ENCODE results near the gene KCNG2.
"Not testable (repeated sequence)": the region's sequence is repeated elsewhere in the genome, so short reads cannot be mapped to it uniquely, and the experiment has no call there.

Gene KCNG2

DNA sequence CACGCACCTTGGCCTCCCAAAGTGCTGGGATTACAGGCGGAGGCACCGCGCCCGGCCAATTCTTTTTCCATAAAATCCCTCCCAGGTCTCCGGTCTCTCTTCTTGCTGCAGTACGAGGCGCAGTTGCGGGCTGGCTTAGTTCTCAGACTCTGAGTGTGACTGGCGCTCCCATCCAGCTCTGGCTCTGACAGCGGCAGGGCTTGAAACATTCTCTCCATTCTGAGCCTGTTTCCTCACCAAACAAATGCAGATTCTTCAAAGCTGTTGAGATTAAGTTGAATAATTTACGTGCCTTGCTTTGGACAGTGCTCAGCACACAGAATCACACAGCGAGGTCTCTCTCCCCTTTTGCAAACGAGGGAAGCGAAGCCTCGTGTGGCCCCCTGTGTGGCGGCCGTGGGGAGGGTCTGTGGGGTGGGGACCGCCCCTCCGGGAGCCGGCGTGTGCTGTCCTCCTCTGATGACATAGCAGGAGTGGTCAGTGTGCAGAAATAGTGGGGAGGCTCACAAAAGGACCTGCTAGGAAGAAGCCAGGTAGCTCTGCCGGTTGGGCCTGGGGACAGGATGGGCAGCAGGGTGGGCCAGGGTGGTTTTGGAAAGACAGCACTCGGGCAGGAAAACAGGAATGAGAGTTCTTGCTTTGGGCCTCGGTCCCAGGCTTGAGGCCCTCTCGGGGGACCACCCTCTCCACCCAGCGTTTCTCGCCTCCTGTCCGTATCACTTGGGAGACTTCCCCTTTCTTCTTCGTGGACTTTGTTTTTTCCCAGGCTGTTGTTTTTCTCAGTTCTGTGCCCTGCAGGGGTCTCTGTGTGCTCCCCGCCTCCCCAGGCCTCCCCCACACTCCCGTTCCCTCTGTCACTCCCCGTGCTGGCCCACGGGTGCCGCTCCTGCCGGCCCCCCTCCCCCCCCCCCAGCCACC, 75.0 kb downstream of the KCNG2 start:
- Histone ChIP-seq H3K4me2 (peak overlapping the region; percentile 42; the same call in 1 of the 2 replicates), H3K9ac (no peak overlapping the region), H3K36me3 (no peaks in the 10 kb centered on the region), H3K9me3 (no peaks in the 10 kb centered on the region), H3K4me3 (no peak overlapping the region), H4K20me1 (no peaks in the 10 kb centered on the region), H3K27ac (no peak overlapping the region), H3K27me3 (no peaks in the 10 kb centered on the region), H3K4me1 (peaks cover 33% of the 10 kb centered on the region)
- TF ChIP-seq Cebpa-rat (IDR thresholded peaks at IDR 0.05), result no peak

DNA sequence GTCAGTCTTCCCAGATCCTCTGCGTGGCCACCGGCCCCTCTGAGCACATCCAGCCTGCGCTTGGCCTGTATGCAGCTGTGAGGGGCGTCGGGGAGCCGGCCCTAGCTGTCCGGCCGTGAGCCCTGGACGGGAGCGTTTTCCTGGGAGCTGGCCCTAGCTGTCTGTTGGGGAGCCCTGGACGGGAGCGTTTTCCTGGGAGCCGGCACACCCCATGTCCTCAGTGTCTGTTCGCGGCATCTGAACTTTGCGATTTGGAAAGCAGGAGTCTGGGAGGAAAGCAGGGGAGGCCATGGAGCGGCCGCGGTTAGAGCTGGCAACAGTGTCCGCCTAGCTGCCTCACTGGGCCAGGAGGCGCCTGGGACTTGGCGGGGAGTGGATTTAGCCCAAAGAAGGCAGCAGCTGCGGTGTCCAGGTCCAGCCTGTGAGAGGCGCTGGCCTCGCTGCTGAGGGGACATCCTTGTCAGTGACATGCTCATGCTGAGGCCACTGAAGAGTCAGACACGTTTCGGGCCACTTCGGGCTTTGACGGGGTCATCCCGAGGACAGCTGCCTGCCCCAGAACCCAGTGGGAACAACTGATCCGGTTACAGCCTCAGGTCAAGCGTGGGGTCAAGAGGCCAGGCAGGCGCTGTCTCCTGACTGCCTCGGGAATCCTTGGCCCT, 75.8 kb downstream of the KCNG2 start:
- H3K27me3 ChIP-seq, result no peaks in the 10 kb centered on the region

DNA sequence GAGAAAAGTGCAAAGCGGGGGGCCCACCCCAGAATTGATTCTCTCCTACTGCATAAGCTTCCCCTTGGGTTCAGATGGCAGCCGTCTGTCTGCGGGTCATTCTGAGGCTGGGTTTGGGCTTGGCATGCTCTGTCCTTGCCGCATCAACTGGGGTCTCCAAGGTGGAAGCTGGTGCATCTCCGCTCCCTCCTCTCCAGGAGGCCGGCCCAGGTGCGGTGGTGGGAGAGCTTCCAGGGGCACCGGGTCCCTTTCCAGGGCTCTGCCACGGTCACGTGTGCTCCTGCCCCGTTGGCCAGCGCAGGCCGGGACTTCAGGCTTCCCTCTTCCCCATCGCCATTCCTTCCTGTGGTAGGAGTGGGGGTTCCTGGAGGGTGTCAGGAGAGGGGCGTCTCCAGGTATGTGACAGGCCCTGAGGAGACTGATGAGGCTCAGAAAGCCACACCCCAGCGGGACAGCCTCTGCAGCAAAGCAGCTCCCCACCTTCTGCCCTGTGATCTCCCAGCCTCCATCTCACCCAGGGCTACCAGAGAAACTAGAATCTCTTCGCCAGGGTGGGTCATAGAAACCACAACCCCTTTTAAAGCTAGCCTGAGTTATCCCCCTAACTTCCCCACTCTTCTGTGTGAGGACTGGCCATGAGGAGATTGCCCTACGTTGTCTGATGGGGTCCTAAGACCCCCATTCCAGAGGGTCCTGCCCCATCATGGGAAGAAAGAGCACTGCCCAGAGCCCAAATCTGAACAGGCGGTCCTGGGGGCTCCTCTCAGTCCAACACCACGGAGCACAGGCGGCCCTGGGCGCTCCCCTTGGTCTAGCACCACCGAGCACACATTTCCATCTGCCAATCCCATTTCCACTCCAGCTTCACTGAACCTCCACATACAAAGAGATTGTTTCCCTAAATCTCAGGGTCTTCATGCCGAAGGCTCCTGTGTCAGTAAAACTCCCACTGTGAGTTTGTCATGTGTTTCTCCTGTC, 77.1 kb downstream of the KCNG2 start:
- H3K27ac ChIP-seq, result no peak overlapping the region
- peaks cover 20% of the 10 kb centered on the region for H3K4me1 ChIP-seq
- no peaks in the 10 kb centered on the region for H3K36me3 ChIP-seq
- H3K9me3 ChIP-seq, result 0 out of 2 replicates have a peak, but pooled peaks cover 2% of the 10 kb centered on the region
- H3K27me3 ChIP-seq, result no peaks in the 10 kb centered on the region
- no peak overlapping the region for H3K9ac ChIP-seq
- no peaks in the 10 kb centered on the region for H4K20me1 ChIP-seq
- TF ChIP-seq Cebpa-rat (IDR thresholded peaks at IDR 0.05), result no peak
- H3K4me3 ChIP-seq, result no peak overlapping the region
- H3K4me2 ChIP-seq, result no peak overlapping the region

More for the DNA sequence above, 75.8 kb downstream of the KCNG2 start:
- no peaks in the 10 kb centered on the region for H3K9me3 ChIP-seq
- no peaks in the 10 kb centered on the region for H4K20me1 ChIP-seq
- H3K36me3 ChIP-seq, result no peaks in the 10 kb centered on the region
- no peak for TF ChIP-seq Cebpa-rat (IDR thresholded peaks at IDR 0.05)
- H3K4me2 ChIP-seq, result no peak overlapping the region
- peaks cover 32% of the 10 kb centered on the region for H3K4me1 ChIP-seq
- no peak overlapping the region for H3K27ac ChIP-seq
- H3K4me3 ChIP-seq, result no peak overlapping the region
- H3K9ac ChIP-seq, result no peak overlapping the region

DNA sequence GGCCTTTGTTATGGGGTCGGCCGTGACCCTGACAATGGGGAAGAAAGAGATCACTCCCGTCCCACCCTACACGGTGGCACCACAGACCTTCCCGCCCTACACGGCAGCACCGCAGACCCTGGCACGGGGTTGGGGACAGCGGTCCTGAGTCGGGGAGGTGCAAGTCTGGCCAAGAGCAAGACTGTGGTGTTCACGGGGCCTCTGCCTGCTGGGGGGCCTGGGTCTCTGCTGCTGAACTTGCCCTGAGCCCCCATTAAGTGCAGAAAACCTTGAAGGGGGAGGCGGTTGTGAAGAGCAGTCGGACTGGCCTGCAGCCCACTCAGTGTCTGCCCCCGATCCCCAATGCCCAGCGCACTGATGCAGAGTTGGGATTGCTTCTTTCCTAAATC, 77.8 kb downstream of the KCNG2 start:
- no peak for TF ChIP-seq Cebpa-rat (IDR thresholded peaks at IDR 0.05)
- H3K4me1 ChIP-seq, result peaks cover 13% of the 10 kb centered on the region
- no peak overlapping the region for H3K4me2 ChIP-seq
- no peak overlapping the region for H3K4me3 ChIP-seq
- H3K27ac ChIP-seq, result no peak overlapping the region
- H3K36me3 ChIP-seq, result no peaks in the 10 kb centered on the region
- H3K9ac ChIP-seq, result no peak overlapping the region
- H4K20me1 ChIP-seq, result no peaks in the 10 kb centered on the region
- no peaks in the 10 kb centered on the region for H3K27me3 ChIP-seq
- H3K9me3 ChIP-seq, result 0 out of 2 replicates have a peak, but pooled peaks cover 3% of the 10 kb centered on the region

DNA sequence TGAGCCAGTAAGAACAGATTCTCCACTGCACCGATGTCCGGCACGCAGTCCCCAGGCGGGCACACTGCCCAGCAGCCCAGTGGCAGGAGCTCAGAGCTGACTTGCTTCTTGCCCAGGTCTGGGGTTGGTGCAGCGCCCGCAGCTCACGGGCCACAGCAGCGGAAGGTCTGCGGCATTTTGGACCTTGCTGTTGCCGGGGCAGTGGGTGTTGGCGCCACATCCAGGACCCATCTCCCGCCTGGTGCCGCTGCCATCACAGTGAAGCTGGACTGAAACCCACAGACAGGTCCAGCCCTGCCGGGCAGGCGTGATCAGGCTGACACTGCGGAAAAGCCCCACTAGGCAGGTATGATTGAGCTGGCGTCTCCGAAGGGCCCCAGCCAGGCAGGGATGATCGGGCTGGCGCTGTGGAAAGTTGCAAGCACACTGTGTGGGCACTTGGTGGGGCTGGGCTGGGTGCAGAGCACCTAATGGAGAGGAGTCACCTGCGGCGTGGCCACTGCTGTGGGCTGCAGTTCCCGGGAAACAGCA, 78.3 kb downstream of the KCNG2 start:
- Histone ChIP-seq H3K4me2 (no peak overlapping the region), H3K4me3 (no peak overlapping the region)
- no peak for TF ChIP-seq Cebpa-rat (IDR thresholded peaks at IDR 0.05)

DNA sequence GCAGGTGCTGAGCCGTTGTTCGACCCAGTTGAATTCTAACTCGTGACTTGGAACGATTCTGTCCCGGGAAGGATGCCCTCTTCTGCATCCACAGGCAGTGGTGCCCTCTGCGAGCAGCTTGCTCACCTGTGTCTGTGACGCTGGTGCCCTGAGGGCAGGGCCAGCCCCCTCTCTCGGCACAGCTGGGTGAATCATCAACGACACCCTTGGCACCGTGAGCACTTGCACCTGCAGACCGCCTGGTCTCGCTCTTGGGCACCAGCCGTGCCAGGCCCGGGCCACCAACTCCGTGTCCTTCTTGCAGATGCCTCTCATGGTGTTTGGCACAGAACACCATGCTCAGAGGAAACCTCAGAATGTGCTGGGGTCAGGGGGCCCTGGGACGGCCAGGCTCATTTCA, 78.8 kb downstream of the KCNG2 start:
- Histone ChIP-seq H3K4me2 (no peak overlapping the region), H3K9me3 (0 out of 2 replicates have a peak, but pooled peaks cover 3% of the 10 kb centered on the region), H3K27ac (no peak overlapping the region), H3K9ac (no peak overlapping the region), H3K4me1 (peaks cover 9% of the 10 kb centered on the region; the same call in 1 of the 2 replicates), H4K20me1 (no peaks in the 10 kb centered on the region), H3K27me3 (no peaks in the 10 kb centered on the region), H3K4me3 (no peak overlapping the region), H3K36me3 (no peaks in the 10 kb centered on the region)
- no peak for TF ChIP-seq Cebpa-rat (IDR thresholded peaks at IDR 0.05)

More for the DNA sequence above, 78.3 kb downstream of the KCNG2 start:
- no peaks in the 10 kb centered on the region for H4K20me1 ChIP-seq
- H3K9me3 ChIP-seq, result 0 out of 2 replicates have a peak, but pooled peaks cover 3% of the 10 kb centered on the region
- H3K36me3 ChIP-seq, result no peaks in the 10 kb centered on the region
- H3K9ac ChIP-seq, result no peak overlapping the region
- no peaks in the 10 kb centered on the region for H3K27me3 ChIP-seq
- peaks cover 9% of the 10 kb centered on the region; the same call in 1 of the 2 replicates for H3K4me1 ChIP-seq
- no peak overlapping the region for H3K27ac ChIP-seq

DNA sequence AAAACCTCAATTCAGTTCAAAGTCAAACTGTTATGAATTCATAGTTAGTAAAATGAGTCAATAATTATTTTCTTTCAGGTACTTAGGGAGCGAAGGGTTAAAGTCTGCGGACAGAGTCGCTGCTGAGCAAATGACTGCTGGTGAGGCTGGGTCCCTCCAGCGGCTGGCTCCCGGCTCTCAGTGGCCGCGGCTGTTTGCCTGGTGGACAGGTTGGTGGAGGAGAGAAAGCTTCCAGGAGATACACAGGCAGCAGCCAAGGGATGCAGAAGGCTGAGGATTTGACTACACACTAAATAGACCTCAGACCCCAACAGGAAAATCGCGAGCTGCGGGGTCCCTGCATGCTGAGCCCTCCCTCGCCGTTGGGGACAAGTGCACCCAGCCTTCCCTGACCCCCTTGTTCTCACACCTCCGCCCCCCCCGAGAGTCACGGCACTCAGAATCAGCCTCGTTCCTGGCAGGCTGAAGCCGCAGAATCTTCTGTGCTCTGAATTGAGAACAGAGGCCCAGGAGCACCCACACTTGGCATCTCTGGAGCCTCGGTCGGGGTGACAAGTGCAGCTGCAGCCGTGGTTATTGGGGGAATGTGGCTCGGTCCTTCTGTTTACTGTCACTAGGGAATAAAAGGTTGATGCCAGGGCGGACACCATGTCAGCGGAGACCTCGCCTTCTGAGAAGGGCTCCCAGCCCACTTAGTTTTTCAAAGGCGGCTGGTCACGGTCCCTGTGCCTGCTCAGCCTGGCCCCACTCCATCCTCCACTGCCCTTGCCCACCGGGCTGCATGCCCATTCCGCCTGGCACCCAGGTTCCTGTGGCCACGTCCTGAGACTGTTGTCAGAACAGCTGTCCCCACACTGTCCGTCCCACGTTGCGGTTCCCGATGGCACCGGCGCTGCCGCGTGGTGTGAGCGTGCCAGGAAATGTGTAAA, 79.7 kb downstream of the KCNG2 start:
- no peak overlapping the region for H3K27ac ChIP-seq
- H3K4me2 ChIP-seq, result no peak overlapping the region
- H3K9me3 ChIP-seq, result 0 out of 2 replicates have a peak, but pooled peaks cover 3% of the 10 kb centered on the region
- no peak overlapping the region for H3K4me3 ChIP-seq
- no peak for TF ChIP-seq Cebpa-rat (IDR thresholded peaks at IDR 0.05)
- H3K27me3 ChIP-seq, result no peaks in the 10 kb centered on the region
- no peaks in the 10 kb centered on the region for H3K36me3 ChIP-seq
- H4K20me1 ChIP-seq, result no peaks in the 10 kb centered on the region
- H3K9ac ChIP-seq, result no peak overlapping the region
- peaks cover 7% of the 10 kb centered on the region; the same call in 1 of the 2 replicates for H3K4me1 ChIP-seq

DNA sequence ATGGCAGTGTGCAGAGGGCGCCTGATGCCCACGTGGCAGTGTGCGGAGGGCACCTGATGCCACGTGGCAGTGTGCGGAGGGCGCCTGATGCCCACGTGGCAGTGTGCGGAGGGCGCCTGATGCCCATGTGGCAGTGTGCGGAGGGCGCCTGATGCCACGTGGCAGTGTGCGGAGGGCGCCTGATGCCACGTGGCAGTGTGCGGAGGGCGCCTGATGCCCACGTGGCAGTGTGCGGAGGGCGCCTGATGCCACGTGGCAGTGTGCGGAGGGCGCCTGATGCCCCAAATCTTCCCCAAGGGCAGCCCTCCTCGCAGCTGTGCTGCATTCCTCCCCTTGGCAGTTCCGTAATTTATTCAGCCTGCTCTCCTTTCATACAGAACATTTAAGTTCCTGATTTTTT, 80.5 kb downstream of the KCNG2 start:
- not testable (repeated sequence) for H3K4me3 ChIP-seq, H3K27me3 ChIP-seq, H3K4me2 ChIP-seq, H3K9me3 ChIP-seq, H3K9ac ChIP-seq, H4K20me1 ChIP-seq, H3K4me1 ChIP-seq, H3K36me3 ChIP-seq, H3K27ac ChIP-seq

Measured in BLaER1 (cell line).